ENCODE data around the gene NCR1.
"Not testable (repeated sequence)": the region's sequence is repeated elsewhere in the genome, so short reads cannot be mapped to it uniquely, and the experiment has no call there.

NCR1 gene

DNA sequence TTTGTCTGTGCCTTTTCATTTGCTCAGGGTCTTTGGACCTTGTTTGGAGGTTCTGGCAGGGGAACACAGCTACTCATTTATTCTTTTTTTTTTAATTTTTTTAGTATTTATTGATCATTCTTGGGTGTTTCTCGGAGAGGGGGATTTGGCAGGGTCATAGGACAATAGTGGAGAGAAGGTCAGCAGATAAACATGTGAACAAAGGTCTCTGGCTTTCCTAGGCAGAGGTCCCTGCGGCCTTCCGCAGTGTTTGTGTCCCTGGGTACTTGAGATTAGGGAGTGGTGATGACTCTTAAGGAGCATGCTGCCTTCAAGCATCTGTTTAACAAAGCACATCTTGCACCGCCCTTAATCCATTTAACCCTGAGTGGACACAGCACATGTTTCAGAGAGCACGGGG lies 2.0 kb downstream of the NCR1 start:
- DNase-seq (ENCODE audit: low spot score): not testable (repeated sequence)

DNA sequence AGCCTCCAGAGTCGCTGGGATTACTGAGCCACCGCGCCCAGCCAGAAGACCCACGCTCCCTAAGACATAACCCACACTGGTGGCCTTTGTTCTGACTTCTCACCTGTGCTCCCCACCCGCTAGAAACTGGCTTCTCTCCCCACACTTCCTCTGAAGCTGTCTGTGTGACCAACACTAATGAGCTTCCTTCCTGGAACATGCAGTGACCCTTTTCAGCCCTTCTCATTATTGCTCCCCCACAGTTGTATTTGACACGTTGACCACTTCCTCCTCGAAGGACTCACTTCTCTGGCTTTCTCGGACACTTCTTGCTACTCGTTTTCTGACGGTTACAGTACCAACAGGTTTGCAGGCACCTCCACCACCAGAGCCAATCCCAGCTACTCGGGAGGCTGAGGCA lies 10.9 kb downstream of the NCR1 start:
- DNase-seq (ENCODE audit: low spot score): no peak

DNA sequence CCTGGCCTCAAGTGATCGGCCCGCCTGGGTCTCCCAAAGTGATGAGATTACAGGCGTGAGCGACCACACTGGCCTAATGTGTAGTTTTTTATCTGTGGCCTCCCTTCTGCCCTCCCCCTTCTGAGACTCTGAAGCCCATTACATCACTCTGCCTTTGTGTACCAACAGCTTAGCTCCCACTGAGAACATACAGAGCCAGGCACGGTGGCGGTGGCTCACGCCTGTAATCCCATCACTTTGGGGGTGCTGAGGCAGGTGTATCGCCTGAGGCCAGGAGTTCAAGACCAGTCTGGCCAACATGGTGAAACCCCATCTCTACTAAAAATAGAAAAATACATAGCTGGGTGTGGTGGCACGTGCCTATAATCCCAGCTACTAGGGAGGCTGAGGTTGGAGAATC lies 12.6 kb downstream of the NCR1 start:
- no peak for DNase-seq (ENCODE audit: low spot score)

DNA sequence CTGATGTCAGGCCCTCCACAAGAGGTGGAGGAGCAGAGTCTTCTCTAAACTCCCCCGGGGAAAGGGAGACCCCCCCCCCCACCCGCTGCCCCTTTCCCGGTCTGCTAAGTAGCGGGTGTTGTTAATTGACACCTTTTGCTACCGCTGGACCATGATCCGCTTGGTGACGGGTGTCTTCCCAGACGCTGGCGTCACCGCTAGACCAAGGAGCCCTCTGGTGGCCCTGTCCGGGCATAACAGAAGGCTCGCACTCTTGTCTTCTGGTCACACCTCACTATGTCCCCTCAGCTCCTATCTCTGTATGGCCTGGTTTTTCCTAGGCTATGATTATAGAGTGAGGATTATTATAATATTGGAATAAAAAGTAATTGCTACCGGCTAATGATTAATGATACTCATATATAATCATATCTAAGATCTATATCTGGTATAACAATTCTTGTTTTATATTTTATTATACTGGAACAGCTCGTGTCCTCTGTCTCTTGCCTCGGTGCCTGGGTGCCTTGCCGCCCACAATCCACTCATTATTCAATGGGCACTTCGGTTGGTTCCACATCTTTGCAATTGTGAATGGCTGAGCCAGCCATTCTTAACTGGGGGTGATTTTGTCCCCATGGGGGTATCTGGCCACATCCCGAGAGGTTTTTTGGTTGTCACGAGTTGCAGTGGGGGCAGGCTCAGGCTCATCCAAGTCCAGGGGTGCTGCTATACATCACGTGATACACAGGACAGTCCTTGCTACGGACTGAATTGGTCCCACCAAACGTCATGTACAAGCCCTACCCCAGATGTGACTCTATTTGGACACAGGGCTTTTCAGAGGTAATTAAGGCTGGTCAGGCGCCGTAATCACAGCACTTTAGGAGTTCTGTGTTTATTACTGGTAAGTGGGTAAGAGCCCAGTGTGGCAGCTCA lies 14.0 kb downstream of the NCR1 start:
- not testable (repeated sequence) for DNase-seq (ENCODE audit: low spot score)

DNA sequence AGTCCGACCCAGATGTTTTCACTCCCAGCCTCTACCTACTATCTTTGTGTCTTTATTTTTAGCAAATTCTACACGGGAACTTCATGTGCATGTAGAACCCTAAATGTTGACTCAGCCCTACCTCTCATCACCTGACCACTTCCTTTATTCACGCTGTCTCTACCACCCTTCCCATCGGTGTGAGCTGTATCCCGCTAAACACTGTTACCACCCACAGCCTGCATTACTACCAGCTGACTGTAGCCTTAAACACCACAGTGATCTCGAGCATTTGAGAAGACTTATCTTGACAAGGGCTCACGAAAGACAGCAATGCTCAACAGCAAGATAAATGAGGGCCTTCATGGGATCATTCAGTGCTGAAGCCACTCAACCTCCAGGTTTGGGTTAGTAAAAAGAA lies 15.1 kb downstream of the NCR1 start:
- no peak for DNase-seq (ENCODE audit: low spot score)

DNA sequence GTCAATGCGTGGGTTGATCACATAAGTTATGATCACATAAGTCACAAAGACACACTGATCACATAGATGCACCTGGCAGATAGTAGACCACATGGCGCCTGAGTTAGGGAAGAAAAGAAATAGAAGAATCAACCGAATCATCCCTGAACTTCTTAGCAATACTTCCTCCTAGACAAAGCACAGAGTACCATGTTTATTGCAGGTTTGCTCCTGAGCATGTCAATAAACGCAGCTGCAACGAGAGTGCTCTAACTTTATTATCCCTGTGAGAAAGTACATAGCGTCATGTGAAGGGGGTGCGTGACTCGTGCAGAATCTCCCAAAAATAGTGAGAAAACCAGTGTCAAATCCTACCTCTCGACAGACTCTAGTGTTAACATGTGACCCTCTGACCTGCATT lies 17.3 kb downstream of the NCR1 start:
- no peak for DNase-seq (ENCODE audit: low spot score)

DNA sequence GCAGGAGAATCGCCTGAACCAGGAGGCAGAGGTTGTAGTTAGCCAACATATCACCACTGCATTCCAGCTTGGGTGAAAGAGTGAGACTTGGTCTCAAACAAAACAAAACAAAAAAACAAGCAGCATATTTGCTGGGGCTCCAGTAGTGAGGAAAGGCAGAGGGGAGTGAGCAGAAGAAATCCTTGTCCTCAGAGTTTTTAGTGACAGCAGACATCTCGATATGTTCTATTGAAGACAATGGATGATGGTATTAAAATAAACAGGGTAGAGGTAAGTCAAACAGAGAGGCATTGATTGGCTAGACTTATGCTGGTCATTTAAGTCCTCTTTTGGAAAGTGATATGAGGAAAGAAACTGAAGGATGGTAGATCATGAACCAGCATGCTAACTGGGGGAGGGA lies 22.4 kb downstream of the NCR1 start:
- no peak for DNase-seq (ENCODE audit: low spot score)

DNA sequence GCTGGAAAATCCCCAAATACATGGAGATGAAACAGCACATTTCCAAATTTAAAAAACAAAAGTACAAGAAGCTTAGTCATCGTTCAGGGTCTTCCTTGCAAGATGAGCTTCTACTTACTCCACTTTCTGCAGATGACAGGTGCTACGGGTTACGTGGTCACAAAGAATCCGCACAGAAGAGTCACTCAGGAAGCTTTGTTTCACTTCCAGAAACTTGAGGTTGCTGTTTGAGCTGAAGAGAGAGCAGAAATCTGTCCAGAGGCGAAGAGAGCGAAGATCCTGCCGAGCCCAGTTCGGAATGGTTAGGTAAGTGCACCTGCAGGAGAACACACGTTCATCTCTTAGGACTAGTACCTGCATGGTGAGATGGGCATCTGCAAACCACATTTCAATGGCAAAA lies 32.0 kb downstream of the NCR1 start:
- DNase-seq (ENCODE audit: low spot score): no peak

DNA sequence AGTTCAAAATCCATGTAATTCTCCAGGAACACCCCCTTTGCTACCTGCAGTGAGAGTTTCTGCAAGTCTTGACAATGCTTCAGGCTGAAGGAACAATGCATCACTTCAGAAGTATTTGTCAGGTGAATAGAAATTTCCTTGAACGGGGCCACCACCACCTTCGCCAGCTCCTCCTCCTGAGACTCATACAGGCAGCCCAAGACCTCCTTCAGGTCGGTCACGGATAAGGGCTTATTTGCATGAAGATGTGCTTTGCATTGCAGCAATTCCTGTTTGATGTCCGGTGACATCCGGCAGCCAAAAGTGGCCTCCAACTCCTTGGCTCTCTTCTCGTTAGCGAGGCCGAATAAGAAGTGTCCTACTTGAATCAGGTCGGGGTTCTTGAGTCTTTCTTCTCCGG lies 33.0 kb downstream of the NCR1 start:
- DNase-seq (ENCODE audit: low spot score): no peak

DNA sequence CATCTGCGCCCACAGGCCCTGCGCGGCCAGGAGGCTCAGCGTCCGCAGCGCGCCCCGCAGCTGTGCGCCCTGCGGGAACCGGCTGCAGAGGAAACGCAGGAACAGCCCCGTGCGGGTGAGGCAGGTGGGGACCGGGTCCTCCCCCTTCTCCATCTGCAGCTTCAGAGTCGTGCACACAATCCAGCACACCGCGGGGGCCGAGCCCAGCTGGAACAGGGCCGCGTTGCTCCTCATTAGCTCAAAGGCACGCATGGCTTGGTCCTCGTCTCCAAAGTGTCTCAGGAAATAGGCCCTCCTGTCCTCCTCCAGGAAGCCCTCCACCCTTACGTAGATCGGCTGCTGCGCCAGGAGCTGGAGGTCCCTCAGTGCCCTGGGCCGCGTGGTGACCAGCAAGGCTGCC lies 33.6 kb downstream of the NCR1 start:
- DNase-seq (ENCODE audit: low spot score): not testable (repeated sequence)

DNA sequence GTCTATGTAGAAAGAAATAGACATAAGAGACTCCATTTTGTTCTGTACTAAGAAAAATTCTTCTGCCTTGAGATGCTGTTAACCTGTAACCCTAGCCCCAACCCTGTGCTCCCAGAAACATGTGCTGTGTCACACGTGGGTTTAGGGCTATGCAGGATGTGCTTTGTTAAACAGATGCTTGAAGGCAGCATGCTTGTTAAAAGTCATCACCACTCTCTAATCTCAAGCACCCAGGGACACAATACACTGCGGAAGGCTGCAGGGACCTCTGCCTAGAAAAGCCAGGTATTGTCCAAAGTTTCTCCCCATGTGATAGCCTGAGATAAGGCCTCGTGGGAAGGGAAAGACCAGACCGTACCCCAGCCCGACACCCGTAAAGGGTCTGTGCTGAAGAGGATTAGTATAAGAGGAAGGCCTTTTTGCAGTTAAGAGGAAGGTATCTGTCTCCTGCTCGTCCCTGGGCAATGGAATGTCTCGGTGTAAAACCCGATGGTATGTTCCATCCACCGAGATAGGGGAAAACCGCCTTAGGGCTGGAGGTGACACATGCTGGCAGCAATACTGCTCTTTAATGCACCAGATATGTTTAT lies 37.9 kb downstream of the NCR1 start:
- not testable (repeated sequence) for DNase-seq (ENCODE audit: low spot score)

DNA sequence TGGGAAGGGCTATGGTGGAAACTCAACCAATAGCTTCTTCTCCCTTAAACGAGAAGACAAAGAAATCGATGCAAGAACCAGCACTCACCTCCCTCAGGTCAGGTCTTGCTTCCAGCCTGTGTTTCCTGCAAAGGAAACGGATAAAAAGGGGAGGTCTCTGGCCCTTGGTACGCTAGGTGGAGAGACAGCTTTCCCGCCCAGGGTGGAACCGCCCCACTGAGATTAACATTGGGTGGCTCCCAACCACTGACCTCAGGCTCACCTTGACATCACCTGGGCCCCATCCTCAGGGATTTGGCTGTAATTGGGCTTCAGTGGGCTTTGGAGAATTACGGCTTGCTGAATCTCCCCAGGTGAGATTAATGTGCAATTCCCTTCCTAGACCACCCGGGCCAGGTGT lies 41.4 kb downstream of the NCR1 start, which contains the start of gene NLRP7:
NLRP7 (minus strand) TSS at position 150 of the 400 bp plus-strand sequence.
- DNase-seq (ENCODE audit: low spot score): no peak

DNA sequence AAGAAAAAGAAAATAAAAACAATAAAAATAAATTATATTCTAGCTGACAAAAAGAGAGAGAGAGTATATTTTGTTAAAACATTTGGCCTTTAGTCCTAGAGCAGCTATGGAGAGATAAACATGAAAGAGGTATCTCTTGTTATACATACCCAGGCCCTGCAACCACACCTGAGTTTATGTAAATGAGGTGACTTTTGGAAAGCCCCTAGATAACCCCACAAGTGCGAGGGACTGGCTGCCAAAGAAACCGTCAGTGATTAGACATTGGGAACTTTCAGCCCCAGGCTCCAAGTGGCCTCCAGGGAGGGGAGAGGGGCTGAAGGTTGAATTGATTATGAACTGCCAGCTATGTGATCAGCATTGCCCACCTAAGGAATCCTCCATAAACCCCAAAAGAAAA lies 43.5 kb downstream of the NCR1 start:
- DNase-seq (ENCODE audit: low spot score): no peak

DNA sequence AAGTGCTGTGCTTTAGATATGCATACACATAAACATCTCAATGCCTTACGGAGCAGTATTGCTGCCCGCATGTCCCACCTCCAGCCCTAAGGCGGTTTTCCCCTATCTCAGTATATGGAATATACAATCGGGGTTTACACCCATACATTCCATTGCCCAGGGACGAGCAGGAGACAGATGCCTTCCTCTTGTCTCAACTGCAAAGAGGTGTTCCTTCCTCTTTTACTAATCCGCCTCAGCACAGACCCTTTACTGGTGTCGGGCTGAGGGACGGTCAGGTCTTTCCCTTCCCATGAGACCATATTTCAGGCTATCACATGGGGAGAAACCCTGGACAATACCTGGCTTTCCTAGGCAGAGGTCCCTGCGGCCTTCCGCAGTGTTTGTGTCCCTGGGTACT lies 44.6 kb downstream of the NCR1 start:
- DNase-seq (ENCODE audit: low spot score): not testable (repeated sequence)

DNA sequence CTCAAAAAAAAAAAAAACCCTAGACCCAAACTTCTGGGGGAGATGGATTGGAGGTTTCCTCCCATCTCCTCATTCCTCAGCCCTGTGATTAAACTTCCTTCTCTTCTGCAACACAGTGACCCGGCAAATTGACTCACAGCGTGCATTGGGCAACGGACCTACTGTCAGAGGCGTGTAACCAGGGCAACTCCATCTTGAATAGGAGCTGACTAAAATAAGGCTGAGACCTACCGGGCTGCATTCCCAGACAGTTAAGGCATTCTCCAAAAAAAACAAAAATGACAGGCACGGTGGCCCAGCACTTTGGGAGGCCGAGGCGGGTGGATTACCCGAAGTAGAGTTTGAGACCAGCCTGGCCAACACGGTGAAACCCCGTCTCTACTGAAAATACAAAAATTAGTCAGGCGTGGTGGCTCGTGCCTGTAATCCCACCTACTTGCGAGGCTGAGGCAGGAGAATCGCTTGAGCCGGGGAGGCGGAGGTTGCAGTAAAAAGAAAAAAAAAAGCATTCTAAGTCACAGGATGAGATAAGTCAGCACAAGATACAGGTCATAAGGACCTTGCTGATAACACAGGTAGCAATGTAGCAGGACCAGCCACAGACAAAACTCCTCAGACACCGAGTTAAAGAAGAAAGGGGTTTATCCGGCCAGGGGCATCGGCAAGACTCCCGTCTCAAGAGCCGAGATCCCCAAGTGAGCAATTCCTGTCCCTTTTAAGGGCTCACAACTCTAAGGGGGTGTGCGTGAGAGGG lies 46.8 kb downstream of the NCR1 start:
- DNase-seq (ENCODE audit: low spot score): no peak

DNA sequence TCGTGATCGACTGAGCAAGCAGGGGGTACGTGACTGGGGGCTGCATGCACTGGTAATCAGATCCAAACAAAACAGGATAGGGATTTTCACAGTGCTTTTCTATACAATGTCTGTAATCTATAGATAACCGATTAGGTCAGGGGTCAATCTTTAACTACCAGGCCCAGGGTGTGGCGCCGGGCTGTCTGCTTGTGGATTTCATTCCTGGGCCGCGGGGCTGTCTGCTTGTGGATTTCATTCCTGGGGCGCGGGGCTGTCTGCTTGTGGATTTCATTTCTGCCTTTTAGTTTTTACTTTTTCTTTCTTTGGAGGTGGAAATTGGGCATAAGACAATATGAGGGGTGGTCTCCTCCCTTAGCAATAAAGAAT lies 47.4 kb downstream of the NCR1 start:
- DNase-seq (ENCODE audit: low spot score): not testable (repeated sequence)

DNA sequence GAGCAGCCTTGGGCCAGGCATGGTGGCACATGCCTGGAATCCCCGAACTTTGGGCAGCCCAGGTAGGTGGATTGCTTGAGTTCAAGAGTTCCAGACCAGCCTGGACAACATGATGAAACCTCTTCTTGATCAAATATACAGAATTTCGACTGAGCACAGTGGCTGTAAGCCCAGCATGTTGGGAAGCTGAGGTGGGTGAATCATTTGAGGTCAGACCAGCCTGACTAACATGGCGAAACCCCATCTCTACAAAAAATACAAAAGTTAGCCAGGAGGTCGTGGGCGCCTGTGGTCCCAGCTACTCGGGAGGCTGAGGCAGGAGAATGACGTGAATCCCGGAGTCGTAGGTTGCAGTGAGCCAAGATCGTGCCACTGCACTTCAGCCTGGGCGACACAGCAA lies 49.4 kb downstream of the NCR1 start:
- no peak for DNase-seq (ENCODE audit: low spot score)

DNA sequence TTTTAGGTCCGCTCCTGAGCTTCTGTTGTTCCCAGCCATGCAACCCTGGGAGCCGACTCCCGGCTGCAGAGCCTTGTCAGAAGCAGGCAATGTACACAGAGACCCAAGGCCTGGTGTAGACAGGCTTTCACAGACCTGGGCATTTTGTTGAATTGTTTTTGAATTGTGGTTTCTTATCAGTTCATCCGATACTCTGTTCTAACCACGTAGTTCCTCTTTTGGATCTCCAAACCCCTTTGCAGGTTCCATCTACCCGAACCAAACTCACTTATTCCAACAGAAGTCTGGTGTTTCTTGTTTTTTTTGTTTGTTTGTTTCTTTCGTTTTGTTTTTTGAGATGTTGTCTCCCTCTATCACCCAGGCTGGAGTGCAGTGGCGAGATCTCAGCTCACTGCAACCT lies 53.9 kb downstream of the NCR1 start:
- DNase-seq (ENCODE audit: low spot score): no peak

Measured in HuH-7.5 (cell line).